K562 (cell line): ENCODE data around the gene POLG. TPM values are rescaled to one million over a fixed set of nuclear protein-coding genes. Genes with fewer than 3 reads are reported as not detected.

Source experiments
- CBX1 ChIP-seq: sonication (generic); IDR thresholded peaks from 2 replicates; pipeline ENCODE4 v1.6.1; 2016; ENCODE audit warnings: antibody characterized with exemption, low read depth, mild to moderate bottlenecking
- EZH2 ChIP-seq: IDR thresholded peaks from 2 replicates; pipeline ENCODE4 v1.6.1; 2012; ENCODE audit warnings: low read depth, mild to moderate bottlenecking, inconsistent platforms, low read length, borderline replicate concordance
- HEY1 ChIP-seq: fragments of 250-450 bp; sonication (Bioruptor Pico); IDR thresholded peaks from 2 replicates; pipeline ENCODE4 v1.5.0; 2020; ENCODE audit warnings: mild to moderate bottlenecking, moderate library complexity, borderline replicate concordance
- KLF16 ChIP-seq: IDR thresholded peaks from 2 replicates; pipeline ENCODE4 v1.6.1; 2016; ENCODE audit warnings: antibody characterized with exemption
- LEF1 ChIP-seq: fragments of 450-650 bp; IDR thresholded peaks from 2 replicates; pipeline ENCODE4 v1.6.1; 2016; ENCODE audit warnings: mild to moderate bottlenecking
- NEUROD1 ChIP-seq: fragments of 150-350 bp; IDR thresholded peaks from 2 replicates; pipeline ENCODE4 v1.6.1; 2014; ENCODE audit warnings: borderline replicate concordance, low read length, low read depth; ENCODE audit not compliant: partially characterized antibody
- NFE2 ChIP-seq: IDR thresholded peaks from 2 replicates; pipeline ENCODE4 v1.6.1; 2014; ENCODE audit warnings: antibody characterized with exemption, low read depth
- PHTF2 ChIP-seq: fragments of 250-450 bp; sonication (Bioruptor Pico); IDR thresholded peaks from 2 replicates; pipeline ENCODE4 v1.5.0; 2021; ENCODE audit warnings: mild to moderate bottlenecking
- POLR2H ChIP-seq: IDR thresholded peaks from 2 replicates; pipeline ENCODE4 v1.6.1; 2016; ENCODE audit warnings: missing genetic modification characterization, low read depth, mild to moderate bottlenecking, control low read depth, missing compliant biosample characterization, moderate library complexity
- RCOR1 ChIP-seq, 2 experiments: IDR thresholded peaks; 2 replicates each; pipeline ENCODE4 v1.6.1; 2012; ENCODE audit warnings: low read depth in 2 of 2, low read length in 2 of 2, borderline replicate concordance in 1 of 2, improper control_type of control experiment in 1 of 2
- SOX6 ChIP-seq: fragments of 450-650 bp; IDR thresholded peaks from 2 replicates; pipeline ENCODE4 v1.6.1; 2014; ENCODE audit warnings: mild to moderate bottlenecking
- SREBF1 ChIP-seq: fragments of 150-350 bp; IDR thresholded peaks from 2 replicates; pipeline ENCODE4 v1.6.1; 2014; ENCODE audit warnings: antibody characterized with exemption, low read depth, low read length, borderline replicate concordance
- ZNF134 ChIP-seq: fragments of 250-450 bp; sonication (Bioruptor Pico); conservative IDR thresholded peaks from 2 replicates; pipeline ENCODE4 v1.4.0; 2020
- ZNF184 ChIP-seq: sonication (generic); formaldehyde crosslinking; IDR thresholded peaks from 2 replicates; pipeline ENCODE4 v1.5.0; 2020; ENCODE audit warnings: missing genetic modification reagents
- ZNF3 ChIP-seq: fragments of 250-450 bp; sonication (Bioruptor Pico); IDR thresholded peaks from 2 replicates; pipeline ENCODE4 v1.5.0; 2021; ENCODE audit warnings: mild to moderate bottlenecking, moderate library complexity
- ZNF586 ChIP-seq: fragments of 450-650 bp; formaldehyde crosslinking; conservative IDR thresholded peaks from 2 replicates; pipeline ENCODE4 v1.4.0; 2020; ENCODE audit warnings: mild to moderate bottlenecking, moderate library complexity
- polyA plus RNA-seq, 8 experiments: library from polyadenylated mRNA; depleted of rRNA in 4 of 8; stranded (reverse) in 5 of 8; unstranded in 3 of 8; fragments of >200 nt; fragmentation: Nextera tagmentation in 2 of 8; fragmentation: Illumina TruSeq in 1 of 8; extraction: Ambion mirVana in 2 of 8; extraction: Trizol in 1 of 8; gene quantifications; 2 replicates each; pipeline versions ENCODE4 v1.2.1 to v1.2.3, GENCODE V29; 2011 to 2014; ENCODE audit warnings: inconsistent platforms in 1 of 8, missing spikeins in 1 of 8
- total RNA-seq, 7 experiments: library from RNA; depleted of rRNA in 6 of 7; stranded (reverse); fragments of >200 nt in 6 of 7; fragmentation: Illumina TruSeq in 2 of 7; extraction: Trizol in 2 of 7; gene quantifications; 2 replicates each; pipeline versions ENCODE4 v1.2.1 to v1.2.3, GENCODE V29; 2011 to 2021; ENCODE audit warnings: low replicate concordance in 1 of 7
- TF ChIP-seq, protein P1 (sequence below), 2 experiments: fragments of 450-650 bp; formaldehyde crosslinking in 1 of 2; IDR thresholded peaks; 2 replicates each; pipeline versions ENCODE4 v1.4.0 to v1.6.1; 2014 to 2020; ENCODE audit warnings: mild to moderate bottlenecking in 2 of 2, borderline replicate concordance in 1 of 2, low read depth in 1 of 2
- TF ChIP-seq, protein P2 (sequence below): sonication (generic); formaldehyde crosslinking; IDR thresholded peaks from 2 replicates; pipeline ENCODE4 v1.9.0; 2022; ENCODE audit warnings: mild to moderate bottlenecking, missing genetic modification reagents
- TF ChIP-seq, protein P3 (sequence below): fragments of 250-450 bp; sonication (Bioruptor Pico); IDR thresholded peaks from 2 replicates; pipeline ENCODE4 v1.4.0; 2020; ENCODE audit warnings: borderline replicate concordance

Gene POLG
- total and polyA plus RNA-seq, 9 of the 15 experiments (the other 6 are each of a cell fraction or from before 2014, with no cell fraction given), result 15.2 to 83.8 (median 38.6) TPM

DNA sequence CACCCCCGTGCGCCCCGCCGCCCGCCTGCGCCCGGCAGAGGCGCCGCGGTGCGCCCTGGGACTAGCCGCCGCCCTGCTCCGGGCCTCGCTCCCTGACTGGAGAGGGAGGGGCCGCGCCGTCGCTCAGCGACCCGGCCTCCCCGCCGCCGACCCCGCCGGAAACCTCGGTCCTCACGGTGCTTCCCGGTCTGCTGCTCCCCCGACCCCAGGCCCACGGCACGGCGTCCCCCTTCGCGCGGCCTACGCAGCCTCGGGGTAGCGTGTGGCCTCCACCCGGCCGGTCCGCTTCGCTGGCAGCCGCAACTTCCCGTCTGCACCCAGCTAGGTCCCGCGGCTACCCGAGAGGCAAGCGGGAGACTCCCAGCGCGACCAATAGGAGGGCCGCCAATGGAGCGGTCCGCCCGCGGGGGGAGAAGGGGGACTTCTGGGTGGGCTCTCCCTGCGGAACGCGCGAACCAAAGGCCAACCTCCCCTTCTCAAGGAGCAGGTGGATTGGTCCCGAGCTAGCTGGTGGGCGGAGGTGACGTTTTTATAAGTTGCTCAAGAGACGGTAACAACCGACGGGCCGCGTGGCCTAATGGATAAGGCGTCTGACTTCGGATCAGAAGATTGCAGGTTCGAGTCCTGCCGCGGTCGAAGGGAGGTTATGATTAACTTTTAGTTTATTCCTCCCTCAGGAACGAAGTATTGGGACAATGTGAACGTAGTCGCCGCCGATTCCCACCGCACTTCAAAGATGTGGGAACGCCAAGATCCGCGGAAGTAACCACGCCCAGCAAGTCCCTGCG, at the start of gene POLG (continued):
- TF ChIP-seq RCOR1 (IDR thresholded peaks at IDR 0.05; ENCODE audit: borderline replicate concordance in 1 of 2, low read depth in 2 of 2, low read length in 2 of 2) (peak; percentile 74 to 79), ZNF586 (CRISPR knock-in tag) (no peak), POLR2H (peak; percentile 100), CBX1 (peak; percentile 94), ZNF184 (CRISPR knock-in tag) (no peak), KLF16 (peak; percentile 16; the same call in 1 of the 2 replicates), LEF1 (no peak), NEUROD1 (peak; percentile 96), PHTF2 (CRISPR knock-in tag) (no peak), SREBF1 (peak; percentile 98), NFE2 (0 out of 2 replicates have a peak, but pooled peaks have one; percentile 24), SOX6 (peak; percentile 64), EZH2 (no peak), ZNF134 (CRISPR knock-in tag) (no peak), HEY1 (CRISPR knock-in tag) (no peak), ZNF3 (no peak)
- TF ChIP-seq, protein P1, sequence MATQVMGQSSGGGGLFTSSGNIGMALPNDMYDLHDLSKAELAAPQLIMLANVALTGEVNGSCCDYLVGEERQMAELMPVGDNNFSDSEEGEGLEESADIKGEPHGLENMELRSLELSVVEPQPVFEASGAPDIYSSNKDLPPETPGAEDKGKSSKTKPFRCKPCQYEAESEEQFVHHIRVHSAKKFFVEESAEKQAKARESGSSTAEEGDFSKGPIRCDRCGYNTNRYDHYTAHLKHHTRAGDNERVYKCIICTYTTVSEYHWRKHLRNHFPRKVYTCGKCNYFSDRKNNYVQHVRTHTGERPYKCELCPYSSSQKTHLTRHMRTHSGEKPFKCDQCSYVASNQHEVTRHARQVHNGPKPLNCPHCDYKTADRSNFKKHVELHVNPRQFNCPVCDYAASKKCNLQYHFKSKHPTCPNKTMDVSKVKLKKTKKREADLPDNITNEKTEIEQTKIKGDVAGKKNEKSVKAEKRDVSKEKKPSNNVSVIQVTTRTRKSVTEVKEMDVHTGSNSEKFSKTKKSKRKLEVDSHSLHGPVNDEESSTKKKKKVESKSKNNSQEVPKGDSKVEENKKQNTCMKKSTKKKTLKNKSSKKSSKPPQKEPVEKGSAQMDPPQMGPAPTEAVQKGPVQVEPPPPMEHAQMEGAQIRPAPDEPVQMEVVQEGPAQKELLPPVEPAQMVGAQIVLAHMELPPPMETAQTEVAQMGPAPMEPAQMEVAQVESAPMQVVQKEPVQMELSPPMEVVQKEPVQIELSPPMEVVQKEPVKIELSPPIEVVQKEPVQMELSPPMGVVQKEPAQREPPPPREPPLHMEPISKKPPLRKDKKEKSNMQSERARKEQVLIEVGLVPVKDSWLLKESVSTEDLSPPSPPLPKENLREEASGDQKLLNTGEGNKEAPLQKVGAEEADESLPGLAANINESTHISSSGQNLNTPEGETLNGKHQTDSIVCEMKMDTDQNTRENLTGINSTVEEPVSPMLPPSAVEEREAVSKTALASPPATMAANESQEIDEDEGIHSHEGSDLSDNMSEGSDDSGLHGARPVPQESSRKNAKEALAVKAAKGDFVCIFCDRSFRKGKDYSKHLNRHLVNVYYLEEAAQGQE (IDR thresholded peaks at IDR 0.05; ENCODE audit: borderline replicate concordance), result no peak; the same call in 1 of the 2 replicates
- TF ChIP-seq, protein P1 (CRISPR knock-in tag; IDR thresholded peaks at IDR 0.05; ENCODE audit: low read depth), result no peak
- TF ChIP-seq, protein P2, sequence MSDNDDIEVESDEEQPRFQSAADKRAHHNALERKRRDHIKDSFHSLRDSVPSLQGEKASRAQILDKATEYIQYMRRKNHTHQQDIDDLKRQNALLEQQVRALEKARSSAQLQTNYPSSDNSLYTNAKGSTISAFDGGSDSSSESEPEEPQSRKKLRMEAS, result peak; percentile 76
- TF ChIP-seq, protein P3, sequence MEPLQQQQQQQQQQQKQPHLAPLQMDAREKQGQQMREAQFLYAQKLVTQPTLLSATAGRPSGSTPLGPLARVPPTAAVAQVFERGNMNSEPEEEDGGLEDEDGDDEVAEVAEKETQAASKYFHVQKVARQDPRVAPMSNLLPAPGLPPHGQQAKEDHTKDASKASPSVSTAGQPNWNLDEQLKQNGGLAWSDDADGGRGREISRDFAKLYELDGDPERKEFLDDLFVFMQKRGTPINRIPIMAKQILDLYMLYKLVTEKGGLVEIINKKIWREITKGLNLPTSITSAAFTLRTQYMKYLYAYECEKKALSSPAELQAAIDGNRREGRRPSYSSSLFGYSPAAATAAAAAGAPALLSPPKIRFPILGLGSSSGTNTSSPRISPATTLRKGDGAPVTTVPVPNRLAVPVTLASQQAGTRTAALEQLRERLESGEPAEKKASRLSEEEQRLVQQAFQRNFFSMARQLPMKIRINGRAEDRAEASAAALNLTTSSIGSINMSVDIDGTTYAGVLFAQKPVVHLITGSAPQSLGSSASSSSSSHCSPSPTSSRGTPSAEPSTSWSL, result no peak
